HG03175 (cell line): ENCODE results near the gene PYHIN1.

Experiments
- ATAC-seq: cut with Tn5 transposase; IDR thresholded peaks from one replicate; pipeline ENCODE4 v1.9.1; 2021; ENCODE audit warnings: mild to moderate bottlenecking, moderate library complexity; ENCODE audit not compliant: unreplicated experiment

The PYHIN1 gene

DNA sequence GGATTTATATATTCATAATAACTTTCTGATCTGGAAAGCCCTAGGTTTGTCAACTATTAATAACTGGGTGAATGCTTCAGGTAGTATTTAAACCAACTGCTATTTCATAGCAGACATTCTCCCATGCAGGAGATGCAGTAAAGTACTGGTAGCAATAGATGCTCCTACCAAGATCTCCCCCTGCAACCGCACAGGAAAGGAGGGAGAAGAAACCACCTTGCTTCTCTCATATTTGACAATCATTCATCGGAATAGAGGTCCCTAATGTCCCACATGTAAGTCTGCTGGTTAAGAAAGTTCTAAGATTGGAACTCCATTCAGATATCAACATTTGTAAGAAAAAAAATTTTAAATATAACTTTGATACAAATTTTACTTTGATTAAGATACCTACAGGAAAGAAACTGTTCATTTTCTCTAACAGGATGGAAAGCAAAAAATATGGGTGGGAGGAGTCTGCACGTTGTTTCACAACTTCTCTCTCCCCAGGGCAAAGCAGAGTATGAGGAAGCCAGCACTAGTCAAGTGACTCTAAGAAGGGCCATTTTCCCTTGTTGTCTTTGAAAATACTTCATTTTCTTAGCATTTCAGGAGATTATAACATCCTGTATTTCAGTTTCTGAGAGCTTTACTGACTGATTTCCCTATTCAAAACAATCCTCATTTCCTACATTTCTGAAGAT lies at the start of gene PYHIN1:
TSS of gene PYHIN1 (plus strand) at position 498 of the 683 bp plus-strand sequence. CDS start 5,359 bp downstream, outside the sequence.
- ATAC-seq: peak; percentile 66

- ATAC-seq: no peak
Measured at GRCh38 chr1:158893654-158894053, 37.7 kb upstream of the PYHIN1 start.

DNA sequence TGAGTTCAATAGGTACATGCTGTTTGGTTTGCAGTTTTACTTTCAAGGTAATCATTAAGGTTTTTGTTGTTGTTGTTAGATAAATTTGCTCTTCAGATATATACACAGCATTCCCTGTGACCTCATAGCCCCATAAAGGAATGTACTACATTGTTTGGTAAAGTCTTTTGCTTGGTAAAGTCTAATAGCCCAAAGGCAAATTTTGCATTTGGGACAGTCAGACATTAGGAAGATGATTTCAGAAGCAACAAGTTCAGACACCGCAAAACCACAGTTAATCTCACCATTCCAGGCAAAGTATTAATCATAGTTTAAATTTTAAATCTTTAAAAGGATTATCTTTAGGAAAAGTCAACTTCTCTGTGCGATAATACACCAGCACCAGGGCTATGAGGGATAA lies 32.6 kb upstream of the PYHIN1 start:
- ATAC-seq: no peak

DNA sequence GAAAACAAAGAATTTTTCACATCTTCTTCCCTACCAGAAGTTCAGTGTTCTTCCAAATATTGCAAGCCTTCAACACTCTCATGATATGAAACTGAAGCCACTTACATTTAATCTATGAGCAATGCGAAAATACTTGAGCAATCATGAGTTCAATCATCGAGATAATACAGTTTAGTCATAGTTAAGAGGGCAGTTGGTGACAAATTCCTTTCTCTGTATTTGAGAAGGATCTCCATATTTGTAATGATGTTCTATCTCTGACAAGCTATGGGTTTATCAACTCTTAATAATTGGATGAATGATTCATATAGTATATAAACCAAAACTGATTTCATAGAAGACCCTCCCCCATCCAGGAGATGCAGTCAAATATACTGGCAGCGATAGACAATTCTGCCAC lies 29.7 kb upstream of the PYHIN1 start:
- no peak for ATAC-seq

- ATAC-seq: no peak
Measured at GRCh38 chr1:158916085-158916484, 15.3 kb upstream of the PYHIN1 start.

DNA sequence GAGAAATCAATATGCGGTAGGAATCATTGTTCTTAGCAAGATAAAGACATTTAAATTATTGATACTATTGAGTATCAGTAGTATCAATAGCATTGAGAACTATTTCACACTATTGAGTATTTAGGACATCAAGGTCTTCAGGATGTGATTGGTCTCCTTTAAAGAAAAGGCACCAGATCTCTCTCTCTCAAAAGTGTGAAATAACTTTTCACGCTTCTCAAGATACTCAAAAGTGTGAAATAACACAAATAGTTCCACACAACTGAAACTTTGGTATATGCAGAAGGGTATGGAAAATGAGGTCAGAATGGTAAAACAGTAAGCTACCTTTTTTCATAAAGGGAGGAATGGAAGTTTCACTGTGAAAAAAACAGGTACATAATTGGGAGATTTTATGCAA lies 6.7 kb upstream of the PYHIN1 start:
- no peak for ATAC-seq

DNA sequence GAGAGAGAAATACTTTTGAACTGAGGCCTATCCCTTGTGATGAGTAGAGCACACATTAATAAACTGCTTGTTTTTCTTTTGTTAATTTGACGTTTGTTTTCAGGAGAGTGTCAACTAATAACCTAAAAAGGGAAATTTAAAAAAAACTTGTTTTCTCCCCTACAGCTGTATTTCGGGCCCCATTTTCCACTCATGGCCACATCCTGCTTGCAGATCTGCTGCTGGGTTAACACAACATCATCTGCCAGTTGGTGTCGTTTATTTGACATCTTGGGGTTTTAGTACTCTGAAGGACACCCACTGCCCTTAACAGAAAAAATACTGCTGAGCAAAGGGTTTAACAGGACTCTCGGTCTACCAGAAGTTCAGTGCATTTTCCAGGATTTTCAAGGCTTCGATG lies 848 bp upstream of the PYHIN1 start:
- ATAC-seq: peak; percentile 44

- no peak for ATAC-seq
Measured at GRCh38 chr1:158932171-158932570, 819 bp downstream of the PYHIN1 start.

DNA sequence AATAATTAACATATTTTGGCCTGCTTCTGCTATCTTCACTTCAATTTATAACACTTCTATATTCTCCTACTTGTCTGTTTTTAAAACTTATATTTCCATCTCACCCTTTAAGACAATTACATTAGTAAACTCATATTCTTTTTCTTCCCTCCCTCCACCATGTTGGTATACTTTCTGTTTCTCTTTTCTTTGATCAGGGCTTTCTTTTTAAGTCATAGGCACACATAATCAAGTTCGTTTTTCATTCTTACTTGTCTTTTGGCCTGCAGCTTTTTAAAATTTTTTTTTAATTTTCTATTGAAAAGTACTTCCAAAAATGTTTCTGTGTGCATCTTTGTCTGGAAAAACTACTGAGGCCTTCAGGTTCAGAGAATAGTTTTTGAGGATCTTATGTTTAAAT lies 2.3 kb downstream of the PYHIN1 start:
- no peak for ATAC-seq

GRCh38 chr1:158939180-158939579 lies 7.8 kb downstream of the PYHIN1 start:
- no peak for ATAC-seq

- no peak for ATAC-seq
Measured at GRCh38 chr1:158941317-158941716, 10.0 kb downstream of the PYHIN1 start.

DNA sequence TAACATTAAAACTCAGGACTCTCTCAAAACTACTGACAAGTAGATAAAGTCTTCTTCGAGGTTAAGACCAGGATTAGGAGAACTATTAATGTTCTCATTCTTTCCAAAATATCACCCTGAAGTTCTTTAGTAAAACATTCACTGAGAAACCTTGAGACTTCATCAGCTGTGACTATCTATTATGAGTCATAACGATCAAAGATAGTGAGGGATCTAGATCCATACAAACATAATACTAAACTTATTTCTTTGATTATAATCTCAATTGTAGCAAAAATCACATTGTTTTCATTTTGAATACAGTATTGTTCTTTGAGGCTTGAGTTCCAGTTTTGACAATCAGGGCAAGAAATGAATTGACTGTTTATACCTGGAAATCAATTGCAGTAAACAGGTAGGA lies 11.1 kb downstream of the PYHIN1 start:
- no peak for ATAC-seq

- ATAC-seq: no peak
Measured at GRCh38 chr1:158943059-158943458, 11.7 kb downstream of the PYHIN1 start.

DNA sequence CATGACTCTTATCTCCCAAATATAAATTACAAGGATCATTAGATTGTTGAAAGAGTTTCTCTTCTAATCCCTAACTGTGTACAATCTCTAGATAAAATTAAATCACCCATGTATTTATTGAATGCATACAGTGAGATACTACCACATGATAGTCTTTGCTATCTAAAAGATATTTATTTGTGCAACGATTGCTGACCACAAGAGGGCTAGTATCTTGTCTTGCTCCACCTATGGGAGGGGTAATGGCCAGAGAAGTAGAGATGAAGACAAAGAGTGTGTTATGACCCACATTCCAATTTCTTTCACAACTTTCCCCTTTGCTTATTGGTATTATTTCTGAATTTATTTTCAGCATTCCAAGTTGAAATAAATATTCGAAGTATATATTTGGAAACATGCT lies 13.7 kb downstream of the PYHIN1 start:
- ATAC-seq: no peak

- ATAC-seq: no peak
Measured at GRCh38 chr1:158946785-158947184, 15.4 kb downstream of the PYHIN1 start.

DNA sequence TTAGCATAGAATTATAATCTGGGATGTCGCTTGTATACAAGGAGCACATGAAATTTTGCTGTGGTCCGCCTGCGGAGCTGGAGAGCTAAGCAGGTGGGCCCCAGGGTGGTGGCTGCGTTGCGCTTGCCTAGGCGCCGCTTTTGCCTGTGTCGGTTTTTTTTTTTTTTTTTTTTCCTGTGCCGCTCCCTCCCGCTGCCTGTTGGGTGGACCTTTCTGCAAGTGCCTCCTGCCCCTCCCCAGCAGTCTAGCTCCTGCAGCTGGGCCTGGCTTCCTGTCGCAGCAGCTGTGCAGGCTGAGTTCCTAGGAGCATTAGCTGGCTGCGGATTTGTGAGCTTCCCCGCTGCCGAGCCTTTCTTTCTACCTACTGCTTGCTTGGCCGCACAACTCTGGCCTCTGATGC lies 20.6 kb downstream of the PYHIN1 start:
- ATAC-seq: peak; percentile 75

GRCh38 chr1:158952416-158952815 lies 21.1 kb downstream of the PYHIN1 start:
- peak; percentile 60 for ATAC-seq

GRCh38 chr1:158961178-158961577 lies 29.8 kb downstream of the PYHIN1 start:
- no peak for ATAC-seq

DNA sequence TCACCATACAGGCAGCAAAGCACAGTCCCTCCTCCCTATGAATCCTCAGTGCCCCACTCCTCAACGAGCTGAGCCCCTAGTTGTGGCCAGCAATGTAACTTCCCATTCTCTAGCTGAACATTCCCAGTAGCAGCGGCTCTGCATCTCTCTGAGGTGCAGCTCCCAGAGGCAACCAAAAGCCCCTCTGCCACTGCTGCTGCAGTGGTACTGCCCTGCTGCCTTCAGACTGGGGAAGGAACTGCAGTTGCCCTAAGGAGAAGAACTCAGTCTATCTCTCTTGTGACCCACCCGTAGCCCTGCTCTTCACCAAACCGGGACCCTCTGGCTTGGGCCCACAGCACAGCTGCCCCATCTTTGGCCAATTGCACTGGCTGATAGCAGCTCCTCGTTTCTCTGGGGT lies 31.6 kb downstream of the PYHIN1 start:
- ATAC-seq: no peak

- ATAC-seq: no peak
Measured at GRCh38 chr1:158969166-158969565, 37.8 kb downstream of the PYHIN1 start.

GRCh38 chr1:158969855-158970254 lies 38.5 kb downstream of the PYHIN1 start:
- no peak for ATAC-seq

DNA sequence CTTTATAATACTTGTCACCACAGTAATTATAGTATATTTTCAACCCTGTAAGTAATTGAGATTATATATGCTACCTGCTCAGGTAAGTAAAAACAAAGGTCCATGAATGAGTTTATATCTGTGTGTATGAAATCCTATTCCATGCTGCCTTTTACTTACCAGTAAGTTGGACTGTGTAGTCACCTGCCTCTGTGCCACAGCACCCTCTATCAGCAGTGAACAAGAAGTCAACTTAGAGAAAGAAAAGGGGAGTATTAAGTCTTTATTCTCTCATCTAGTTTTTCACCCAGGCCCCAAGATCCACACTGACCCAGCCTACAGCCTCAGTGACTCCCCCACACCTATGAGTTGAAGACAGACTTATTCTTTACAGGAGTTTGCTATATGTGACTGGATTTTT lies 41.5 kb downstream of the PYHIN1 start:
- ATAC-seq: no peak

GRCh38 chr1:158976219-158976618 lies 44.9 kb downstream of the PYHIN1 start:
- no peak for ATAC-seq
